Neural cell (in vitro differentiated cells): ENCODE measurements around the gene MFSD8. TPM values are rescaled to one million over a fixed set of nuclear protein-coding genes. Genes with fewer than 3 reads are reported as not detected.

Experiments used
- H2AFZ ChIP-seq: fragments of 200-600, 300-800 bp; sonication (generic), shearing (Covaris generic); 2 replicates; pipeline ENCODE4 v1.6.0; 2014; ENCODE audit warnings: low read depth, mild to moderate bottlenecking, antibody characterized with exemption, low read length, moderate library complexity
- H3F3A ChIP-seq: fragments of 200-600 bp; shearing (Covaris generic); 2 replicates; pipeline ENCODE4 v1.6.1; 2016; ENCODE audit warnings: mild to moderate bottlenecking, moderate library complexity, mixed read lengths, antibody characterized with exemption, low read length; ENCODE audit not compliant: insufficient read depth, poor library complexity, severe bottlenecking
- H3K27ac ChIP-seq: fragments of 200-600, 300-800 bp; sonication (generic), shearing (Covaris generic); 2 replicates; pipeline ENCODE4 v1.5.1; 2014; ENCODE audit warnings: mild to moderate bottlenecking, low read length, moderate library complexity
- H3K27me3 ChIP-seq: fragments of 300-800, 200-600 bp; sonication (generic), shearing (Covaris generic); 2 replicates; pipeline ENCODE4 v1.6.0; 2014; ENCODE audit warnings: mild to moderate bottlenecking, low read depth, low read length, moderate library complexity; ENCODE audit not compliant: insufficient read depth
- H3K36me3 ChIP-seq: fragments of 300-800, 200-600 bp; sonication (generic), shearing (Covaris generic); 2 replicates; pipeline ENCODE4 v1.5.1; 2014; ENCODE audit warnings: mild to moderate bottlenecking, antibody characterized with exemption, low read length, moderate library complexity; ENCODE audit not compliant: insufficient read depth
- H3K4me2 ChIP-seq: fragments of 300-800, 200-600 bp; sonication (generic), shearing (Covaris generic); 2 replicates; pipeline ENCODE4 v1.6.0; 2014; ENCODE audit warnings: mild to moderate bottlenecking, low read length
- H3K4me3 ChIP-seq: fragments of 300-800, 200-600 bp; sonication (generic), shearing (Covaris generic); 2 replicates; pipeline ENCODE4 v1.5.1; 2014; ENCODE audit warnings: mild to moderate bottlenecking, low read length, moderate library complexity
- H3K79me2 ChIP-seq: fragments of 200-600 bp; shearing (Covaris generic); replicated peaks from 2 replicates; pipeline ENCODE4 v1.6.0; 2014; ENCODE audit warnings: mild to moderate bottlenecking, low read length, moderate library complexity; ENCODE audit not compliant: insufficient read depth
- H3K9ac ChIP-seq: fragments of 300-800, 200-600 bp; sonication (generic), shearing (Covaris generic); 2 replicates; pipeline ENCODE4 v1.6.1; 2016; ENCODE audit warnings: mild to moderate bottlenecking, low read length, mixed read lengths
- H3K9me2 ChIP-seq: fragments of 200-600 bp; shearing (Covaris generic); 2 replicates; pipeline ENCODE4 v1.6.1; 2016; ENCODE audit warnings: mild to moderate bottlenecking, low read length, mixed read lengths; ENCODE audit not compliant: insufficient read depth
- H3K9me3 ChIP-seq: fragments of 200-600, 300-800 bp; sonication (generic), shearing (Covaris generic); 2 replicates; pipeline ENCODE4 v1.6.1; 2016; ENCODE audit warnings: mild to moderate bottlenecking, mixed run types, low read length, moderate library complexity, mixed read lengths
- H4K20me1 ChIP-seq: fragments of 200-600 bp; shearing (Covaris generic); 2 replicates; pipeline ENCODE4 v1.6.1; 2016; ENCODE audit warnings: mild to moderate bottlenecking, mixed run types; ENCODE audit not compliant: insufficient read depth
- EP300 ChIP-seq: fragments of 450-650 bp; conservative IDR thresholded peaks from 2 replicates; pipeline ENCODE4 v1.6.1; 2014; ENCODE audit warnings: antibody characterized with exemption, mild to moderate bottlenecking, moderate library complexity; ENCODE audit not compliant: poor library complexity, severe bottlenecking
- EZH2 ChIP-seq: fragments of 200-600, 300-800 bp; shearing (Covaris generic), sonication (generic); IDR thresholded peaks from 2 replicates; pipeline ENCODE4 v1.6.1; 2014; ENCODE audit warnings: antibody characterized with exemption, low read length, borderline replicate concordance, mild to moderate bottlenecking; ENCODE audit not compliant: insufficient read depth, poor library complexity, severe bottlenecking
- MXI1 ChIP-seq: fragments of 450-650 bp; conservative IDR thresholded peaks from 2 replicates; pipeline ENCODE4 v1.6.1; 2014; ENCODE audit warnings: antibody characterized with exemption, mild to moderate bottlenecking; ENCODE audit not compliant: poor library complexity, severe bottlenecking
- POLR2AphosphoS5 ChIP-seq: IDR thresholded peaks from 2 replicates; pipeline ENCODE4 v1.6.1; 2012
- SMC3 ChIP-seq: fragments of 450-650 bp; conservative IDR thresholded peaks from 2 replicates; pipeline ENCODE4 v1.6.1; 2014; ENCODE audit warnings: antibody characterized with exemption, mild to moderate bottlenecking, moderate library complexity; ENCODE audit not compliant: poor library complexity
- TAF1 ChIP-seq: IDR thresholded peaks from 2 replicates; pipeline ENCODE4 v1.6.1; 2012; ENCODE audit warnings: low read depth
- polyA plus RNA-seq: library from polyadenylated mRNA; depleted of rRNA; stranded (reverse); fragments of >200 nt; gene quantifications from 2 replicates; pipeline ENCODE4 v1.2.3, GENCODE V29; 2014
- small RNA-seq, 3 experiments: library from RNA; depleted of rRNA; stranded (forward); fragments of <200 nt; gene quantifications; one replicate each; pipeline ENCODE3, GENCODE V24; 2012

MFSD8 gene
- polyA plus RNA-seq, 1 donor from 2014 or later: 92.9 TPM

GRCh38 chr4:127868196-127868595 lies 96.8 kb downstream of the MFSD8 start:
- Histone ChIP-seq H3K9ac (no peak overlapping the region), H4K20me1 (no peaks in the 10 kb centered on the region), H3K9me2 (no peaks in the 10 kb centered on the region), H3K27me3 (no peaks in the 10 kb centered on the region), H3K4me3 (no peak overlapping the region), H3K79me2 (no peaks in the 10 kb centered on the region), H3K4me2 (no peak overlapping the region), H3F3A (no peaks in the 10 kb centered on the region), H3K9me3 (no peaks in the 10 kb centered on the region), H2AFZ (no peak overlapping the region), H3K36me3 (no peaks in the 10 kb centered on the region), H3K27ac (no peak overlapping the region)
- TF ChIP-seq EP300: no peak
- no peak for TF ChIP-seq EZH2
- TF ChIP-seq TAF1: no peak
- no peak for TF ChIP-seq MXI1
- no peak for TF ChIP-seq SMC3
- no peak for TF ChIP-seq POLR2AphosphoS5

Small RNA genes lying within 50 kb of the gene (small RNA-seq; reads per million reads assigned to genes)
- gene RNU6-583P: 0 reads per million in 3 experiments

Other genes with a start within 250 kb of the MFSD8 start
- 0.28 TPM in 1 of 2 replicates, not detected in the other for gene SLC25A31, start 234.8 kb downstream of the MFSD8 start, polyA plus RNA-seq
- 12.5 and 13.0 TPM in 2 replicates for gene HSPA4L, start 182.9 kb downstream of the MFSD8 start, polyA plus RNA-seq
- 10.5 and 13.9 TPM in 2 replicates for gene PLK4, start 84.3 kb downstream of the MFSD8 start, polyA plus RNA-seq
- 10.9 and 17.5 TPM in 2 replicates for gene ABHD18, start 233 bp upstream of the MFSD8 start, polyA plus RNA-seq
- 29.9 and 30.8 TPM in 2 replicates for gene LARP1B, start 96.1 kb upstream of the MFSD8 start, polyA plus RNA-seq